ENCODE data around the gene FNDC3B.

GRCh38 chr3:172390792-172391191 lies 351.4 kb downstream of the FNDC3B start:
- TF ChIP-seq, protein P1, sequence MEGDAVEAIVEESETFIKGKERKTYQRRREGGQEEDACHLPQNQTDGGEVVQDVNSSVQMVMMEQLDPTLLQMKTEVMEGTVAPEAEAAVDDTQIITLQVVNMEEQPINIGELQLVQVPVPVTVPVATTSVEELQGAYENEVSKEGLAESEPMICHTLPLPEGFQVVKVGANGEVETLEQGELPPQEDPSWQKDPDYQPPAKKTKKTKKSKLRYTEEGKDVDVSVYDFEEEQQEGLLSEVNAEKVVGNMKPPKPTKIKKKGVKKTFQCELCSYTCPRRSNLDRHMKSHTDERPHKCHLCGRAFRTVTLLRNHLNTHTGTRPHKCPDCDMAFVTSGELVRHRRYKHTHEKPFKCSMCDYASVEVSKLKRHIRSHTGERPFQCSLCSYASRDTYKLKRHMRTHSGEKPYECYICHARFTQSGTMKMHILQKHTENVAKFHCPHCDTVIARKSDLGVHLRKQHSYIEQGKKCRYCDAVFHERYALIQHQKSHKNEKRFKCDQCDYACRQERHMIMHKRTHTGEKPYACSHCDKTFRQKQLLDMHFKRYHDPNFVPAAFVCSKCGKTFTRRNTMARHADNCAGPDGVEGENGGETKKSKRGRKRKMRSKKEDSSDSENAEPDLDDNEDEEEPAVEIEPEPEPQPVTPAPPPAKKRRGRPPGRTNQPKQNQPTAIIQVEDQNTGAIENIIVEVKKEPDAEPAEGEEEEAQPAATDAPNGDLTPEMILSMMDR (IDR thresholded peaks at IDR 0.05) = no peak
- no peak for TF ChIP-seq EZH2 (IDR thresholded peaks at IDR 0.05)

All from neural progenitor cell (in vitro differentiated cells).